Measurements from ENCODE around the gene ALKBH7.

GRCh38 chr19:6418562-6418932, 46.0 kb downstream of the ALKBH7 start:
- TF ChIP-seq CTCF (conservative IDR thresholded peaks at IDR 0.05; ENCODE audit: low read depth, low read length): no peak
- TF ChIP-seq EZH2 (IDR thresholded peaks at IDR 0.05; ENCODE audit: low read length, unreplicated experiment): no peak

Measured in PC-3 (cell line).